ENCODE measurements around the gene EXOSC2. TPM values are rescaled to one million over a fixed set of nuclear protein-coding genes. Genes with fewer than 3 reads are reported as not detected.

Gene EXOSC2
- total RNA-seq, 1 donor from 2014 or later: 57.2 TPM

- no peaks in the 10 kb centered on the region for H3K36me3 Mint-ChIP-seq
- no peak overlapping the region for H3K4me3 Mint-ChIP-seq
- no peaks in the 10 kb centered on the region for H3K9me3 Mint-ChIP-seq
- peaks cover 8% of the 10 kb centered on the region for H3K27me3 Mint-ChIP-seq
- no peak for DNase-seq (ENCODE audit: extremely low spot score, unreplicated experiment)
- no peak overlapping the region for H3K27ac Mint-ChIP-seq
- TF ChIP-seq CTCF (conservative IDR thresholded peaks at IDR 0.05): no peak
- peaks cover 7% of the 10 kb centered on the region for H3K4me1 Mint-ChIP-seq (ENCODE audit: unreplicated experiment)
Measured at GRCh38 chr9:130687615-130688014, 6.0 kb upstream of the EXOSC2 start.

GRCh38 chr9:130688072-130688471, 5.5 kb upstream of the EXOSC2 start:
- Mint-ChIP-seq H3K9me3 (no peaks in the 10 kb centered on the region), H3K36me3 (no peaks in the 10 kb centered on the region), H3K4me3 (no peak overlapping the region), H3K27ac (no peak overlapping the region), H3K27me3 (peaks cover 7% of the 10 kb centered on the region), H3K4me1 (ENCODE audit: unreplicated experiment) (peaks cover 8% of the 10 kb centered on the region)
- TF ChIP-seq CTCF (conservative IDR thresholded peaks at IDR 0.05): no peak
- DNase-seq (ENCODE audit: extremely low spot score, unreplicated experiment): no peak

DNA sequence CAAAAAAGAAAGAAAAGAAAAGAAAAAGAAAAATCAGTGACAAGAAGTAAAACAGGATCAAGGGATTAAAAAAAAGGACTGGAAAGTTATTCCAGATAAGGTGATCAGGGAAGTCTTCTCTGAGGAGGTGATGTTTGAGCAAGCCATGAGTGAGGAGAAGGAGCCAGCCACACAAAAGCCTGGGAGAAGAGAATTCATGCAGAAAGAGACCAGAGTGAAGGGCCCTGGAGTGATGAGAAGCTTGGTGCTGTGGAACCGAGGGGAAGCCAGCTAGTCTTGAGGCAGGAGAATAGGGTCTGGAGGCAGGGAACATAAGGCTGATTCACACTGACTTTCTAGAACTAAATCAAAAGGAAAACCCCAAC, 4.0 kb upstream of the EXOSC2 start:
- Mint-ChIP-seq H3K9me3 (no peaks in the 10 kb centered on the region), H3K4me1 (ENCODE audit: unreplicated experiment) (peaks cover 12% of the 10 kb centered on the region), H3K36me3 (no peaks in the 10 kb centered on the region), H3K27ac (no peak overlapping the region), H3K27me3 (peaks cover 4% of the 10 kb centered on the region), H3K4me3 (peak overlapping the region; percentile 41)
- no peak for DNase-seq (ENCODE audit: extremely low spot score, unreplicated experiment)
- TF ChIP-seq CTCF (conservative IDR thresholded peaks at IDR 0.05): no peak

- Mint-ChIP-seq H3K4me1 (ENCODE audit: unreplicated experiment) (peaks cover 17% of the 10 kb centered on the region), H3K27me3 (peaks cover 4% of the 10 kb centered on the region), H3K36me3 (peaks cover 4% of the 10 kb centered on the region), H3K9me3 (no peaks in the 10 kb centered on the region), H3K27ac (no peak overlapping the region), H3K4me3 (peak overlapping the region; percentile 41)
- no peak for TF ChIP-seq CTCF (conservative IDR thresholded peaks at IDR 0.05)
- DNase-seq (ENCODE audit: extremely low spot score, unreplicated experiment): no peak
Measured at GRCh38 chr9:130689937-130690700, 3.5 kb upstream of the EXOSC2 start.

- Mint-ChIP-seq H3K36me3 (peaks cover 19% of the 10 kb centered on the region), H3K4me3 (peak overlapping the region; percentile 94), H3K27me3 (peaks cover 4% of the 10 kb centered on the region), H3K4me1 (ENCODE audit: unreplicated experiment) (peaks cover 23% of the 10 kb centered on the region), H3K27ac (peak overlapping the region; percentile 90), H3K9me3 (no peaks in the 10 kb centered on the region)
- peak; percentile 72 for TF ChIP-seq CTCF (conservative IDR thresholded peaks at IDR 0.05)
- no peak for DNase-seq (ENCODE audit: extremely low spot score, unreplicated experiment)
Measured at GRCh38 chr9:130692321-130692720, 1.3 kb upstream of the EXOSC2 start.
